Posterior cingulate gyrus (tissue), 11 donors: ENCODE results near the gene RNF180.
"Not testable (repeated sequence)": the region's sequence is repeated elsewhere in the genome, so short reads cannot be mapped to it uniquely, and the experiment has no call there.

Experiments
- DNase-seq, 10 donors: peaks; one replicate each; pipeline versions ENCODE4 v3.0.0 to v3.0.0-alpha.2; 2020 to 2021; ENCODE audit warnings: mixed read lengths in 3 of 10
- intact Hi-C: fragments of 100-400 bp; cut with DNase I; formaldehyde crosslinking; loops from one replicate; pipeline ENCODE4 v1.15.1; 2023

Gene RNF180

GRCh38 chr5:64166201-64166959 is 737 bp downstream of the RNF180 start:
- peak in 3 of 10 donors; percentile 26 to 59 (median 27) for DNase-seq
- intact Hi-C loops = no loop called here

GRCh38 chr5:64176301-64176700 is 10.7 kb downstream of the RNF180 start:
- no peak for DNase-seq
- intact Hi-C loops = no loop called here

GRCh38 chr5:64180661-64181343 is 15.2 kb downstream of the RNF180 start:
- intact Hi-C loops = no loop called here
- no peak for DNase-seq

GRCh38 chr5:64181440-64181839 is 15.8 kb downstream of the RNF180 start:
- intact Hi-C loops = no loop called here
- DNase-seq = no peak

GRCh38 chr5:64183956-64184355 is 18.3 kb downstream of the RNF180 start:
- no peak for DNase-seq
- intact Hi-C loops = no loop called here

GRCh38 chr5:64184832-64185231 is 19.2 kb downstream of the RNF180 start:
- intact Hi-C loops = no loop called here

GRCh38 chr5:64188776-64189175 is 23.1 kb downstream of the RNF180 start:
- no peak for DNase-seq
- intact Hi-C loops = no loop called here

More at GRCh38 chr5:64184832-64185231, 19.2 kb downstream of the RNF180 start:
- DNase-seq = no peak

GRCh38 chr5:64190562-64191306 is 25.1 kb downstream of the RNF180 start:
- intact Hi-C loops = no loop called here
- DNase-seq = no peak

- intact Hi-C loops = no loop called here
- DNase-seq = no peak
These were observed 30.3 kb downstream of the RNF180 start for GRCh38 chr5:64195981-64196380.

GRCh38 chr5:64199425-64199824 is 33.8 kb downstream of the RNF180 start:
- DNase-seq = no peak
- intact Hi-C loops = no loop called here

- intact Hi-C loops = no loop called here
- no peak for DNase-seq
These were observed 36.4 kb downstream of the RNF180 start for GRCh38 chr5:64201996-64202395.

- intact Hi-C loops = loop anchor here (5.0 kb wide), 1 partner anchor 59 kb away; no protein-coding TSS in a partner anchor
- no peak for DNase-seq
These were observed 41.0 kb downstream of the RNF180 start for GRCh38 chr5:64206653-64207052.

GRCh38 chr5:64207978-64208377 is 42.3 kb downstream of the RNF180 start:
- intact Hi-C loops = loop anchor here (5.0 kb wide), 1 partner anchor 61 kb away; no protein-coding TSS in a partner anchor
- DNase-seq = no peak

- intact Hi-C loops = loop anchor here (5.0 kb wide), 1 partner anchor 62 kb away; no protein-coding TSS in a partner anchor
- DNase-seq = no peak
These were observed 43.7 kb downstream of the RNF180 start for GRCh38 chr5:64209353-64209752.

- intact Hi-C loops = no loop called here
- DNase-seq = no peak
These were observed 45.2 kb downstream of the RNF180 start for GRCh38 chr5:64210866-64211265.

- DNase-seq = no peak
- intact Hi-C loops = no loop called here
These were observed 47.4 kb downstream of the RNF180 start for GRCh38 chr5:64213011-64213410.

- intact Hi-C loops = no loop called here
- DNase-seq = no peak
These were observed 47.9 kb downstream of the RNF180 start for GRCh38 chr5:64213531-64213930.

GRCh38 chr5:64214132-64214531 is 48.5 kb downstream of the RNF180 start:
- intact Hi-C loops = no loop called here
- DNase-seq = no peak

- intact Hi-C loops = no loop called here
- no peak for DNase-seq
These were observed 56.3 kb downstream of the RNF180 start for GRCh38 chr5:64221911-64222310.

GRCh38 chr5:64225286-64225981 is 59.8 kb downstream of the RNF180 start:
- intact Hi-C loops = not testable (repeated sequence)
- DNase-seq = peak in 2 of 10 donors; percentile 75 to 78
